ENCODE measurements around the gene PSMD2.

GRCh38 chr3:184325715-184326369 is 26.8 kb downstream of the PSMD2 start:
- TF ChIP-seq CTCF (IDR thresholded peaks at IDR 0.05; ENCODE audit: low read depth, low read length) (no peak), EZH2phosphoT487 (IDR thresholded peaks at IDR 0.05; ENCODE audit: low read depth) (no peak)
